RWPE2 (cell line): Measurements from ENCODE around the gene ZNF664.

Experiments used
- ATAC-seq: fragments of 200-7000 bp; cut with Tn5 transposase; 3 replicates; pipeline ENCODE4 v1.9.1; 2021; ENCODE audit warnings: low read depth
- DNase-seq: peaks from one replicate; pipeline ENCODE4 v3.0.0-alpha.2; 2020; ENCODE audit warnings: low spot score
- H3K27ac ChIP-seq: fragments of 450-650 bp; 2 replicates; pipeline ENCODE4 v1.5.1; 2017; ENCODE audit warnings: mild to moderate bottlenecking; ENCODE audit not compliant: poor library complexity, severe bottlenecking
- H3K27me3 ChIP-seq: fragments of 250-450 bp; sonication (Bioruptor Pico); 2 replicates; pipeline ENCODE4 v1.5.1; 2021; ENCODE audit warnings: mild to moderate bottlenecking, moderate library complexity; ENCODE audit not compliant: insufficient read depth, poor library complexity, severe bottlenecking
- H3K36me3 ChIP-seq: fragments of 250-450 bp; sonication (Bioruptor Pico); 2 replicates; pipeline ENCODE4 v1.5.1; 2020; ENCODE audit warnings: low read depth, mild to moderate bottlenecking, moderate library complexity
- H3K4me1 ChIP-seq: fragments of 250-450 bp; sonication (Bioruptor Pico); 2 replicates; pipeline ENCODE4 v1.5.1; 2021; ENCODE audit warnings: mild to moderate bottlenecking, moderate library complexity; ENCODE audit not compliant: insufficient read depth, poor library complexity, severe bottlenecking
- H3K4me3 ChIP-seq: fragments of 250-450 bp; sonication (Bioruptor Pico); 2 replicates; pipeline ENCODE4 v1.5.1; 2021; ENCODE audit warnings: mild to moderate bottlenecking, moderate library complexity; ENCODE audit not compliant: severe bottlenecking
- H3K9me3 ChIP-seq: fragments of 250-450 bp; sonication (Bioruptor Pico); 2 replicates; pipeline ENCODE4 v1.5.1; 2021; ENCODE audit warnings: mild to moderate bottlenecking, moderate library complexity; ENCODE audit not compliant: severe bottlenecking
- TF ChIP-seq, protein P1 (sequence below): fragments of 450-650 bp; IDR thresholded peaks from one replicate; pipeline ENCODE4 v1.5.1; 2017; ENCODE audit warnings: mild to moderate bottlenecking, moderate library complexity; ENCODE audit not compliant: poor library complexity, severe bottlenecking

ZNF664 gene

DNA sequence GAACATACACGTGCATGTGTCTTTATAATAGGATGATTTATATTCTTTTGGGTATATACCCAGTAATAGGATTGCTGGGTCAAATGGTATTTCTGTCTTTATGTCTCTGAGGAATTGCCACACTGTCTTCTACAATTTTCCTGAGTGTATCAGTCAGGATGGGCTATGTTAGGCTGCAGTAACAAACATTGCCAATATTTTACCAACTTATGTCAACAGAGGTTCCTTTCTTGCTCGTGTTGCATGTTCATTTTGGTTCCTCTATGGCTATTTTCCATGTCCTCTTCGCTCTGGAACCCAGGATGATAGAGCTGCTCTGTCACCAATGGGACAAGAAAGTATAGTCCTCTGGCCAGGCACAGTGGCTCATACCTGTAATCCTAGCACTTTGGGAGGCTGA lies 86.7 kb downstream of the ZNF664 start:
- no peak for ATAC-seq
- Histone ChIP-seq H3K27me3 (no peaks in the 10 kb centered on the region), H3K27ac (no peak overlapping the region), H3K4me1 (no peaks in the 10 kb centered on the region), H3K36me3 (no peaks in the 10 kb centered on the region), H3K9me3 (no peaks in the 10 kb centered on the region), H3K4me3 (no peak overlapping the region)
- DNase-seq: no peak
- TF ChIP-seq, protein P1, sequence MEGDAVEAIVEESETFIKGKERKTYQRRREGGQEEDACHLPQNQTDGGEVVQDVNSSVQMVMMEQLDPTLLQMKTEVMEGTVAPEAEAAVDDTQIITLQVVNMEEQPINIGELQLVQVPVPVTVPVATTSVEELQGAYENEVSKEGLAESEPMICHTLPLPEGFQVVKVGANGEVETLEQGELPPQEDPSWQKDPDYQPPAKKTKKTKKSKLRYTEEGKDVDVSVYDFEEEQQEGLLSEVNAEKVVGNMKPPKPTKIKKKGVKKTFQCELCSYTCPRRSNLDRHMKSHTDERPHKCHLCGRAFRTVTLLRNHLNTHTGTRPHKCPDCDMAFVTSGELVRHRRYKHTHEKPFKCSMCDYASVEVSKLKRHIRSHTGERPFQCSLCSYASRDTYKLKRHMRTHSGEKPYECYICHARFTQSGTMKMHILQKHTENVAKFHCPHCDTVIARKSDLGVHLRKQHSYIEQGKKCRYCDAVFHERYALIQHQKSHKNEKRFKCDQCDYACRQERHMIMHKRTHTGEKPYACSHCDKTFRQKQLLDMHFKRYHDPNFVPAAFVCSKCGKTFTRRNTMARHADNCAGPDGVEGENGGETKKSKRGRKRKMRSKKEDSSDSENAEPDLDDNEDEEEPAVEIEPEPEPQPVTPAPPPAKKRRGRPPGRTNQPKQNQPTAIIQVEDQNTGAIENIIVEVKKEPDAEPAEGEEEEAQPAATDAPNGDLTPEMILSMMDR: no peak
